ENCODE measurements around the gene BCAP29. TPM values are rescaled to one million over a fixed set of nuclear protein-coding genes. Genes with fewer than 3 reads are reported as not detected.

BCAP29 gene
- total RNA-seq, 1 donor from 2014 or later: 62.2 TPM

DNA sequence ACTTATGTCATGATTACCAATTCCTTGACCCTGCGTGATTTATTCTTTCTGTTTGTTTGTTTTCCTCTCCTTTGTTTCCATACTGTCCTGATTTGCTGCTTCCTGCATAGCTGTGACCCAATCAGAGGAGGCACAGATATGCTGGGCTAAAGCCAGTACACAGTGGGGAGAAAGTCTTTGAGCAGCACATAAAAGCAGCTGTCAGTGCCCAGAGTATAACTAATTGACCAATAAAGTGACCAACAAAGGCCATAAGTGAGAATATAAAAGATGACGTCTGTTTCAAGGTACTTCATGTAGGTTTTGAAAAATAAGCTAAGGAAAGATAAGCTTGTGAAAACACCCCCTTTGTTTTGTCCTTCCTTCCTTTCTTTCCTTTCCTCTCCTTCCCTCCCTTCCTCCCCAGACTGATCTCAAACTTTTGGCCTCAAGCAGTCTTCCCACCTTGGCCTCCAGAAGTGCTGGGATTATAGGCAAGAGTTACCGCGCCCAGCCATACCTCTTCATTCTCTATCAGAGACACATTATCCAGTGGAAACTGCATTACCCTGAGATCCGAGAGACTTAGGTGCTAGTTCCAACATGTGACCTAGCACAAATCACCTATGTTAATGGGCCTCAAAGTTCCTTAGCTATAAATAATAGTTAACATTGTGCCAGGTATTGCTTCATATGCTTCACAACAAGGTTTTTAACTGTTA is 17.0 kb downstream of the BCAP29 start:
- Histone ChIP-seq H3K36me3 (ENCODE audit: control insufficient read depth, insufficient read depth, low read length) (no peaks in the 10 kb centered on the region), H3K4me3 (ENCODE audit: low read depth, low read length) (no peak overlapping the region), H3K27me3 (ENCODE audit: control insufficient read depth, insufficient read depth, low read length) (no peaks in the 10 kb centered on the region)
- no peak for DNase-seq (ENCODE audit: low read depth)
- TF ChIP-seq, protein P1, sequence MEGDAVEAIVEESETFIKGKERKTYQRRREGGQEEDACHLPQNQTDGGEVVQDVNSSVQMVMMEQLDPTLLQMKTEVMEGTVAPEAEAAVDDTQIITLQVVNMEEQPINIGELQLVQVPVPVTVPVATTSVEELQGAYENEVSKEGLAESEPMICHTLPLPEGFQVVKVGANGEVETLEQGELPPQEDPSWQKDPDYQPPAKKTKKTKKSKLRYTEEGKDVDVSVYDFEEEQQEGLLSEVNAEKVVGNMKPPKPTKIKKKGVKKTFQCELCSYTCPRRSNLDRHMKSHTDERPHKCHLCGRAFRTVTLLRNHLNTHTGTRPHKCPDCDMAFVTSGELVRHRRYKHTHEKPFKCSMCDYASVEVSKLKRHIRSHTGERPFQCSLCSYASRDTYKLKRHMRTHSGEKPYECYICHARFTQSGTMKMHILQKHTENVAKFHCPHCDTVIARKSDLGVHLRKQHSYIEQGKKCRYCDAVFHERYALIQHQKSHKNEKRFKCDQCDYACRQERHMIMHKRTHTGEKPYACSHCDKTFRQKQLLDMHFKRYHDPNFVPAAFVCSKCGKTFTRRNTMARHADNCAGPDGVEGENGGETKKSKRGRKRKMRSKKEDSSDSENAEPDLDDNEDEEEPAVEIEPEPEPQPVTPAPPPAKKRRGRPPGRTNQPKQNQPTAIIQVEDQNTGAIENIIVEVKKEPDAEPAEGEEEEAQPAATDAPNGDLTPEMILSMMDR (IDR thresholded peaks at IDR 0.05; ENCODE audit: insufficient read depth, low read length, poor library complexity, severe bottlenecking): no peak

DNA sequence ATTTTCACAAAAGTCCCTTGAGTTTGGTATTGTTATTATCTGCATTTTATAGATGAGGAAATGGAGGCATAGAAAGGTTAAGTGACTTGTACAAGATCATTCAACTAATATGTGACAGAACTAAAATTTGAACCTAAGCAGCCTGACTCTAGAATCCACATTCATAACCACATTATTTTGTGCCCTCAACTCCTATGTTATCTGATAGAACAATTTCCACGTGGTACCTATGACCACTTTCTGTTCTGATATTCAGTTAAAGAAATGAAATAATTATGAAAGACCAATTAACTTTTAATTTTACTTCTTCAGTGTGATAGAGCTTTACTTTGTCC is 17.5 kb downstream of the BCAP29 start:
- H3K27me3 ChIP-seq (ENCODE audit: control insufficient read depth, insufficient read depth, low read length): no peaks in the 10 kb centered on the region
- H3K4me3 ChIP-seq (ENCODE audit: low read depth, low read length): no peak overlapping the region
- DNase-seq (ENCODE audit: low read depth): no peak
- no peaks in the 10 kb centered on the region for H3K36me3 ChIP-seq (ENCODE audit: control insufficient read depth, insufficient read depth, low read length)
- TF ChIP-seq, protein P1 (IDR thresholded peaks at IDR 0.05; ENCODE audit: insufficient read depth, low read length, poor library complexity, severe bottlenecking): no peak

DNA sequence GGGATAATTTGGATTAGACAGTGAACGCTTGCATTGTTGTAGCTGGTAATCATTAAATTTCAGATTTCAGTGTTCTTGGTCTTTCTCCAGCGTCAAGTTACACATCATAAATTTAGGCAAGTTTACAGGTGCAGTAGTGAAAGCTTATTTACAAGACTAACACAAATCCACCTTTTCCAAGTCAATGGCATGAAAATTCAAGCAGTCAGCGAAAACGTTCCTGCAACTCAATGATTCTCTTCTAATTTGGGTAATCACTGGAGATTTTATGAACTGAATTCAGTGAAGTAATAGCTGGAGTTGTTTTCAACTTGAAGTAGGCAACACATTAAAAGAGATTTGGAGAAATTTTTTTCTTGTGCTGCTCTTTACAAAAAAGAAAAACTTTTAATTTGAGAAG is 17.9 kb downstream of the BCAP29 start:
- Histone ChIP-seq H3K36me3 (ENCODE audit: control insufficient read depth, insufficient read depth, low read length) (no peaks in the 10 kb centered on the region), H3K4me3 (ENCODE audit: low read depth, low read length) (no peak overlapping the region), H3K27me3 (ENCODE audit: control insufficient read depth, insufficient read depth, low read length) (no peaks in the 10 kb centered on the region)
- TF ChIP-seq, protein P1 (IDR thresholded peaks at IDR 0.05; ENCODE audit: insufficient read depth, low read length, poor library complexity, severe bottlenecking): no peak
- DNase-seq (ENCODE audit: low read depth): no peak

DNA sequence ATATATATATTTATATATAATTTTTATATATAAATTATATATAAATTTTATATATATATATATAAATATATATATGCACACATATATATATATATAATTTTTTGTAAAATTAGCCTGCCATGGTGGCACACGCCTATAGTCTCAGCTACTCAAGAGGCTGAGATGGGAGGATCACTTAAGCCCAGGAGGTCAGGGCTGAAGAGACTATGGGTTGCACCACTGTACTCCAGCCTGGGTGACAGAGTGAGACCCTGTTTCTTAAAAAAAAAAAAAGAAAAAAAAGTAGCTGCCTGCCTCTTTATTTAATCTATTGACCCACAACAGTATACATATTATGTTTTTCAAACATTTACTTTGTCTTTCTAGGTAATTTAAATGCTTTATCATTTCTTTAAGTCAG is 19.2 kb downstream of the BCAP29 start:
- Histone ChIP-seq H3K36me3 (ENCODE audit: control insufficient read depth, insufficient read depth, low read length) (no peaks in the 10 kb centered on the region), H3K4me3 (ENCODE audit: low read depth, low read length) (no peak overlapping the region), H3K27me3 (ENCODE audit: control insufficient read depth, insufficient read depth, low read length) (no peaks in the 10 kb centered on the region)
- TF ChIP-seq, protein P1 (IDR thresholded peaks at IDR 0.05; ENCODE audit: insufficient read depth, low read length, poor library complexity, severe bottlenecking): no peak
- no peak for DNase-seq (ENCODE audit: low read depth)

DNA sequence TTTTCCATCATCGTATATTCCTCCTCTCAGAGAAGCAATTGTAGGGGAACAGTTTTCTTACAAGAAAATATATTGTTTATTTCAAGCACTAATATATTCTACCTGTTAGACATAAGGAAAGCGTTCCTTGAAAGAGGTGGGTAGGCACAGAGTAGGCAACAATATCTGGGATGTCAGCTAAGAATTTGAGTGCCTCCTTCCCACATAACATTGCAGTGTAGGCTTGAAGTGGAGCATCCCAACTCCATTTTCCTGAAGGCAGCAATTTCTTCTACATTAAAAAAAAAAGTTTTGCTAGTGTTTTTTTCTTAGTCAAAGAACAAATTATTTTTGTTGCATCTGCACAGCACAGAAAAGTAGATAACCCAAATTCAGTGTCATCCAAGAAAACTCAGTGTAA is 20.8 kb downstream of the BCAP29 start:
- Histone ChIP-seq H3K36me3 (ENCODE audit: control insufficient read depth, insufficient read depth, low read length) (no peaks in the 10 kb centered on the region), H3K4me3 (ENCODE audit: low read depth, low read length) (no peak overlapping the region), H3K27me3 (ENCODE audit: control insufficient read depth, insufficient read depth, low read length) (no peaks in the 10 kb centered on the region)
- TF ChIP-seq, protein P1 (IDR thresholded peaks at IDR 0.05; ENCODE audit: insufficient read depth, low read length, poor library complexity, severe bottlenecking): no peak
- DNase-seq (ENCODE audit: low read depth): no peak

DNA sequence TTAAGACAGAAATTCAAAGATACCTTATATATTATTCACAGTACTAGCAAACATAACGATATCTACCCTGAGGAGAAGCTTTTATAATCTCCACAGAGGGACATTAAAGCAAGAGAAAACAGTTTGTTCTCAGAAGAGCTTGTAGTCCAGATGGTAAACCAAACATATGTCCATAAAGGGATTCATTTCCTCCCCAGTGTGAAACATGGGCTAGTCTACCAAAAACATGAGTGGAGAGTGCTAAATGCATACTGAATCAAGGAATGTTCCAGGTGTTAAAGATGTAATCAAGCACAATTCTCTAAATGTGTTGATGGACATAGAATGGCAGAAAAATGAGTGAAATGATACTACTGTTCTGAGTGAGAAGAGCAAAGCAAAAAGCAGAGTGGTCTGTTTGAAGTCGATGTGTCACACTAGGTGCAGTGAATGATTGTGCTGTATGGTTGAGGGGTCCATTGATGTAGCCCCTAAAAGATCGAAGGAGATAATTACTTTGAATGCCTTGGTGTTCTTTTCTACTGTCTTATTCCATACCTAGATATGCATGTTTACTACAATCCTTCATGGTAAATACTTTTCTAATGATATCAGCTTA is 25.3 kb downstream of the BCAP29 start:
- Histone ChIP-seq H3K4me3 (ENCODE audit: low read depth, low read length) (no peak overlapping the region), H3K36me3 (ENCODE audit: control insufficient read depth, insufficient read depth, low read length) (no peaks in the 10 kb centered on the region), H3K27me3 (ENCODE audit: control insufficient read depth, insufficient read depth, low read length) (no peaks in the 10 kb centered on the region)
- DNase-seq (ENCODE audit: low read depth): no peak
- TF ChIP-seq, protein P1 (IDR thresholded peaks at IDR 0.05; ENCODE audit: insufficient read depth, low read length, poor library complexity, severe bottlenecking): no peak
